Measurements from ENCODE around the gene CDC16. TPM values are rescaled to one million over a fixed set of nuclear protein-coding genes. Genes with fewer than 3 reads are reported as not detected.

Gene CDC16
- total and polyA plus RNA-seq, 7 experiments from 2014 or later, result 20.1 to 108 (median 78.3) TPM

DNA sequence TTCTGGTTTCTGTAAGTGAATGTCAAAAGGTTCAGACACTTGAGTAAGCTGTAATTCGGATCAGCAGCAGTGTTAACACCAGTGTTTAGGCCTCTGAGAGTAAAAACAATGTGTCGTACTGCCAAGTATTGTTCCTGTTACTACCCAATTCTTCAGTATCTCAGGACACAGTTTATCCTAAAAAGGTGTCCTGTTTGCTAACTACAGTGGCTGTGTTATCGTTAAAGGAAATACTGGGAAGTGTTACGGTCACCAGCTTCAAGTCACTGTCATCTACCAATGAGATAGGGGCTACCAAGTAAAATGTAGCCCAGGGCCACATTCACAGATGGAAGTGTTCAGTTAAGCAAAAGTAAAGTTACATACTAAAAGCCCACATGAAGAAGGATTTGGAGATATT is 44.4 kb downstream of the CDC16 start:
- Histone ChIP-seq H3K4me3 (ENCODE audit: low read length) (peak overlapping the region; percentile 22), H3K27me3 (ENCODE audit: control insufficient read depth in 2 of 2, insufficient read depth in 2 of 2, low read length in 2 of 2) (no peaks in the 10 kb centered on the region), H3K9me3 (ENCODE audit: control insufficient read depth in 2 of 3, low read length in 3 of 3) (no peaks in the 10 kb centered on the region), H3K27ac (ENCODE audit: low read depth, low read length) (peak overlapping the region; percentile 94), H3K4me1 (ENCODE audit: control insufficient read depth in 2 of 2, insufficient read depth in 2 of 2, low read length in 2 of 2) (peaks cover 29% of the 10 kb centered on the region in 2 donors), H3K36me3 (ENCODE audit: control insufficient read depth in 2 of 3, insufficient read depth in 3 of 3, low read length in 3 of 3) (peaks cover 0 to 14% (median 5%) of the 10 kb centered on the region in 3 experiments)
- H3K9me3 Mint-ChIP-seq, result no peaks in the 10 kb centered on the region
- H3K27ac Mint-ChIP-seq, result peak overlapping the region; percentile 93 to 99 (median 99)
- ChIA-PET CTCF (interaction anchor here (0.7 kb wide), 1 partner anchor 11 kb away, joined by 3 read pairs; no protein-coding TSS in a partner anchor), POLR2A (interaction anchor here (0.6 to 2.1 kb wide), 8 partner anchors 8 to 286 kb away, joined by 3 to 8 read pairs (median 5); partner anchors contain the start of gene CDC16)
- no peak for ATAC-seq
- no peaks in the 10 kb centered on the region for H3K27me3 Mint-ChIP-seq
- intact Hi-C loops (cut with micrococcal nuclease), result no loop called here
- DNase-seq, result no peak
- peaks cover 3 to 24% (median 12%) of the 10 kb centered on the region in 5 donors for H3K36me3 Mint-ChIP-seq
- H3K4me1 Mint-ChIP-seq, result peaks cover 31 to 41% (median 35%) of the 10 kb centered on the region in 7 donors
- H3K4me3 Mint-ChIP-seq, result peak overlapping the region in 9 of 10 donors; percentile 38 to 98 (median 93)

DNA sequence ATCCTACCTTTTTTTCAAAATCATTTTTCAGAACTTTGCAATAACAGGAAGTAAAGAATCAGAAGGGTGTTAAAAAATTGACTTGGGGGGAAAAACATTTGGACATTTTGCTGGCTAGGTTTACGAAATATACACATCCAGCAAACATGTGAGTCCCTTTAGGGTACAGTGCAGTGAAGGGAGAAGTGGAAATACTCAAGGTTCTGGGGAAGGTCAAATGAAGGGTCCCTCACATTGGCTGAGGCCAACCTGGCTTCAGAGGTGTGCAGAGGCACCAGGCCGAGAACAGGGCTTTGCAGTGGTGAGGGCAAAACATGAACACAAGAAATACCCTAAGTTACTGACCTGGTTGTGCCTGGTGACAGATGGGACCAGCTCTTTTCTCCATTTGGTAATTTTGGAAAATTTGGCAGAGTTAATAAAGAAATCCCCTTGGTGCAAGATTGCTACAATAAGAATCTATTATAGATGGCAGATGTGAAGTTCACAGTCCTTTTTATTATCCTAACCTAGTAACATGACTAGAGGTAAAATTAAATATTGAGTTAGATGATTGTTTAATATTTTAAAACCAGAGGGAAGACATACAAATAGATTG is 45.2 kb downstream of the CDC16 start:
- no peaks in the 10 kb centered on the region for H3K9me3 Mint-ChIP-seq
- H3K27ac ChIP-seq (ENCODE audit: low read depth, low read length), result peak overlapping the region; percentile 94
- peaks cover 29% of the 10 kb centered on the region in 2 donors for H3K4me1 ChIP-seq (ENCODE audit: control insufficient read depth in 2 of 2, insufficient read depth in 2 of 2, low read length in 2 of 2)
- peak overlapping the region; percentile 22 for H3K4me3 ChIP-seq (ENCODE audit: low read length)
- DNase-seq (peak in 2 of 9 donors; percentile 2 to 12), ATAC-seq (no peak)
- intact Hi-C loops (cut with micrococcal nuclease), result loop anchor here (1.0 to 2.0 kb wide), 2 partner anchors 45 kb away; partner anchors contain the start of gene CDC16 (in 1 of the 2)
- peaks cover 0 to 12% (median 3%) of the 10 kb centered on the region in 3 experiments for H3K36me3 ChIP-seq (ENCODE audit: control insufficient read depth in 2 of 3, insufficient read depth in 3 of 3, low read length in 3 of 3)
- H3K9me3 ChIP-seq (ENCODE audit: control insufficient read depth in 2 of 3, low read length in 3 of 3), result no peaks in the 10 kb centered on the region
- H3K27me3 ChIP-seq (ENCODE audit: control insufficient read depth in 2 of 2, insufficient read depth in 2 of 2, low read length in 2 of 2), result no peaks in the 10 kb centered on the region
- H3K4me1 Mint-ChIP-seq, result peaks cover 33 to 47% (median 37%) of the 10 kb centered on the region in 7 donors
- peak overlapping the region; percentile 93 to 99 (median 99) for H3K27ac Mint-ChIP-seq
- peak overlapping the region; percentile 68 to 98 (median 94) for H3K4me3 Mint-ChIP-seq
- POLR2A ChIA-PET, result interaction anchor here (0.6 to 2.1 kb wide), 15 partner anchors 8 to 149 kb away, joined by 3 to 8 read pairs (median 3); partner anchors contain the start of gene CDC16
- CTCF ChIA-PET, result interaction anchor here (0.7 to 1.1 kb wide), 2 partner anchors 12 to 34 kb away, joined by 3 read pairs; no protein-coding TSS in a partner anchor
- H3K27me3 Mint-ChIP-seq, result no peaks in the 10 kb centered on the region
- peaks cover 0 to 22% (median 11%) of the 10 kb centered on the region in 5 donors for H3K36me3 Mint-ChIP-seq

DNA sequence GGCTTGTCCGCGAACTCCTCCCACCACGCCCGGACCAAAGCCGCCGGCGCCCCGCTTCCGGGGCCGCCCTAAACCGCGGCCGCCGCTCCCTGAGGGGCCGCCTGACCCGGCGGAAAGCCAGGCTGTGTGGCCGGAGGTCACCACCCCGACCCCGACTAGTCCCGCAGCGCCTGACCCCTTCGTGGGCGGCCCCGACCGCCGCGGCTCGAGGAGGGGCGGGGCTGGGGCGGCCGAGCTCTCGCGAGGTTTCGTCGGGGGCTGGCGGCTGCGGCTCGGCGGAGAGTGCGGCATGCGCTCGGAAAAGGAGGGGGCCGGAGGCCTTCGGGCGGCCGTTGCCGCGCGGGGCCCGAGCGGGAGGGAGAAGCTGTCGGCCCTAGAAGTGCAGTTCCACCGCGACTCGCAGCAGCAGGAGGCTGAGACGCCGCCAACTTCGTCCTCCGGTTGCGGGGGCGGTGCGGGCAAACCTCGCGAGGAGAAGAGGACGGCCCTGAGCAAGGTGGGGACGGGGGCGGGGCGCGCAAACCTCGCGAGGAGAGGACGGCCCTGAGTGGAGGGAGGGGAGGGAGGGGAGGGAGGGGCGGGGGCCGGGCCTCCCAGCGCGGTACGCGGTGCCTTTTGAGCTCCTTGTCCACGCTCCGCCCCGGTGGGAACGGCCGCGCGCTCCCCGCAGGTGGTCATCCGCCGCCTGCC is 46.8 kb downstream of the CDC16 start, which contains the start of gene UPF3A:
Gene UPF3A (plus strand): TSS at position 251 of the 690 bp plus-strand sequence. CDS start 39 bp downstream, at position 290.
- ChIA-PET POLR2A (interaction anchor here (1.1 to 2.0 kb wide), 13 partner anchors 10 to 216 kb away, joined by 3 to 14 read pairs (median 4); partner anchors contain the start of gene CHAMP1), CTCF (no interaction called here)
- Mint-ChIP-seq H3K27me3 (no peaks in the 10 kb centered on the region), H3K4me1 (peaks cover 31 to 59% (median 45%) of the 10 kb centered on the region in 7 donors), H3K4me3 (peak within 1 kb of the TSS; percentile 82 to 98 (median 94)), H3K36me3 (peaks cover 1 to 16% (median 2%) of the 10 kb centered on the region in 5 donors), H3K9me3 (no peaks in the 10 kb centered on the region), H3K27ac (peak within 1 kb of the TSS; percentile 94 to 99 (median 99))
- peaks cover 0 to 15% (median 1%) of the 10 kb centered on the region in 3 experiments for H3K36me3 ChIP-seq (ENCODE audit: control insufficient read depth in 2 of 3, insufficient read depth in 3 of 3, low read length in 3 of 3)
- no peaks in the 10 kb centered on the region for H3K9me3 ChIP-seq (ENCODE audit: control insufficient read depth in 2 of 3, low read length in 3 of 3)
- peaks cover 29 to 34% of the 10 kb centered on the region in 2 donors for H3K4me1 ChIP-seq (ENCODE audit: control insufficient read depth in 2 of 2, insufficient read depth in 2 of 2, low read length in 2 of 2)
- no peaks in the 10 kb centered on the region for H3K27me3 ChIP-seq (ENCODE audit: control insufficient read depth in 2 of 2, insufficient read depth in 2 of 2, low read length in 2 of 2)
- H3K4me3 ChIP-seq (ENCODE audit: low read length), result peak within 1 kb of the TSS; percentile 77
- peak; percentile 83 to 96 (median 93) for DNase-seq
- intact Hi-C loops (cut with micrococcal nuclease), result loop anchor here (1.0 to 2.0 kb wide), 2 partner anchors 33 to 47 kb away; partner anchors contain the start of genes CHAMP1 (in 2 of the 2) and CDC16 (in 1 of the 2)
- peak within 1 kb of the TSS; percentile 94 for H3K27ac ChIP-seq (ENCODE audit: low read depth, low read length)
- ATAC-seq, result peak; percentile 92

DNA sequence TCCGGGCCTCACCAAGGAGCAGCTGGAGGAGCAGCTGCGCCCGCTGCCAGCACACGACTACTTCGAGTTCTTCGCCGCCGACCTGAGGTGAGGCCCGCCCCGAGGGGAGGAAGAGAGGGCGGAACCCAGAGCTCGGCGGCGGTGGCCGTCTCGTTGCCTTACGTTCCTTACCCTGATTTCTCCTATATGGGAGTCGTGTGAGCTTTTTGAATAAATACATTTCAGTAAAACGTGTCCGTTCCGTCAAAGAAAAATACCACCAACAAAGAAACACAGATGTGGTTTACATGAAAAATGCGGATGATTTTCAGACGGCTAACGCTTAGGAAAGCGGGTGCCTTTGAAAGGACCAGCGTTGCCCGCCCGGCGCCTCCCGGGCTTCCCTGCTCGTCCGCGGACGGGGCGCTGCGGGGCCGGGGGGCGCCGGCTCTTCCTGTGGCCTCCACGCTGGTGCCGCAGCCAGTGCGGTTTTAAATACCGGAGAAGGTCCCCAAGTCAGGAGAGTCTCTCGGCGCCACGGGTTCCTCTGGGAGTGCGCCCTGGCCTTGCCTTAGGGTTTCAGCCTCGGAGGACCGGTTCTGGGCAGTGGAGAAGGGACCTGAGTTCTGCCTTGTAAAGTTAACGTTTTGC is 47.5 kb downstream of the CDC16 start:
- Histone ChIP-seq H3K36me3 (ENCODE audit: control insufficient read depth in 2 of 3, insufficient read depth in 3 of 3, low read length in 3 of 3) (peaks cover 0 to 21% (median 8%) of the 10 kb centered on the region in 3 experiments), H3K27me3 (ENCODE audit: control insufficient read depth in 2 of 2, insufficient read depth in 2 of 2, low read length in 2 of 2) (no peaks in the 10 kb centered on the region), H3K4me3 (ENCODE audit: low read length) (peak overlapping the region; percentile 77), H3K4me1 (ENCODE audit: control insufficient read depth in 2 of 2, insufficient read depth in 2 of 2, low read length in 2 of 2) (peaks cover 29 to 34% of the 10 kb centered on the region in 2 donors), H3K27ac (ENCODE audit: low read depth, low read length) (peak overlapping the region; percentile 94), H3K9me3 (ENCODE audit: control insufficient read depth in 2 of 3, low read length in 3 of 3) (no peaks in the 10 kb centered on the region)
- H3K4me3 Mint-ChIP-seq, result peak overlapping the region; percentile 82 to 98 (median 92)
- POLR2A ChIA-PET, result interaction anchor here (1.1 to 2.0 kb wide), 11 partner anchors 9 to 216 kb away, joined by 3 to 14 read pairs (median 4); partner anchors contain the start of gene CHAMP1
- CTCF ChIA-PET, result no interaction called here
- intact Hi-C loops (cut with micrococcal nuclease), result no loop called here
- no peaks in the 10 kb centered on the region for H3K9me3 Mint-ChIP-seq
- peaks cover 31 to 63% (median 45%) of the 10 kb centered on the region in 7 donors for H3K4me1 Mint-ChIP-seq
- peak overlapping the region; percentile 85 to 99 (median 94) for H3K27ac Mint-ChIP-seq
- peak in 8 of 9 donors; percentile 11 to 89 (median 82) for DNase-seq
- H3K27me3 Mint-ChIP-seq, result no peaks in the 10 kb centered on the region
- ATAC-seq, result peak; percentile 76
- peaks cover 6 to 22% (median 8%) of the 10 kb centered on the region in 5 donors for H3K36me3 Mint-ChIP-seq

DNA sequence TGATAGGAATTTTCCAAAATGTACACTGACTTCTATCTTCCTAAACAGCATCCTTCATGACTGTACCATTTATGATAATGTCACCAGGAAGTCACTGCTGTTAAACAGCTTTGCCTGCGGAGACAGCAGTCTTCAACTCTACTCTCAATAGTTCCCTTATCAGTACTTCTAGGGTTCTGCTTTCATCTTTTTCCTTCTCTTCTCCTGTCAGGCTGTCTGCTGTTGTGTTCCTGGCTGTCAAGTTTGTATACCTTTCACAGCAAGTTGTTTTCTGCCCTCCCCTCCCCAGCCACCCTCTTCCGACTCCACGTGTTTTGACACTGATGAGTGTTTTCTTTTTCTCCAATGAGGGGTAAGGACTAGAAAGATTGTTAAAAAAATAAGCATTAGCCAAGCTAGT is 48.9 kb downstream of the CDC16 start:
- Mint-ChIP-seq H3K9me3 (no peaks in the 10 kb centered on the region), H3K36me3 (peaks cover 10 to 35% (median 12%) of the 10 kb centered on the region in 5 donors), H3K27ac (peak overlapping the region in 5 of 9 donors; percentile 9 to 32 (median 21)), H3K27me3 (no peaks in the 10 kb centered on the region), H3K4me3 (peak overlapping the region; percentile 45 to 98 (median 61)), H3K4me1 (peaks cover 36 to 68% (median 51%) of the 10 kb centered on the region in 7 donors)
- intact Hi-C loops (cut with micrococcal nuclease), result no loop called here
- Histone ChIP-seq H3K36me3 (ENCODE audit: control insufficient read depth in 2 of 3, insufficient read depth in 3 of 3, low read length in 3 of 3) (peaks cover 5 to 35% (median 9%) of the 10 kb centered on the region in 3 experiments), H3K27me3 (ENCODE audit: control insufficient read depth in 2 of 2, insufficient read depth in 2 of 2, low read length in 2 of 2) (no peaks in the 10 kb centered on the region), H3K4me1 (ENCODE audit: control insufficient read depth in 2 of 2, insufficient read depth in 2 of 2, low read length in 2 of 2) (peaks cover 29 to 30% of the 10 kb centered on the region in 2 donors), H3K27ac (ENCODE audit: low read depth, low read length) (no peak overlapping the region), H3K4me3 (ENCODE audit: low read length) (no peak overlapping the region), H3K9me3 (ENCODE audit: control insufficient read depth in 2 of 3, low read length in 3 of 3) (no peaks in the 10 kb centered on the region)
- POLR2A ChIA-PET, result no interaction called here
- DNase-seq (no peak), ATAC-seq (no peak)
- CTCF ChIA-PET, result no interaction called here

DNA sequence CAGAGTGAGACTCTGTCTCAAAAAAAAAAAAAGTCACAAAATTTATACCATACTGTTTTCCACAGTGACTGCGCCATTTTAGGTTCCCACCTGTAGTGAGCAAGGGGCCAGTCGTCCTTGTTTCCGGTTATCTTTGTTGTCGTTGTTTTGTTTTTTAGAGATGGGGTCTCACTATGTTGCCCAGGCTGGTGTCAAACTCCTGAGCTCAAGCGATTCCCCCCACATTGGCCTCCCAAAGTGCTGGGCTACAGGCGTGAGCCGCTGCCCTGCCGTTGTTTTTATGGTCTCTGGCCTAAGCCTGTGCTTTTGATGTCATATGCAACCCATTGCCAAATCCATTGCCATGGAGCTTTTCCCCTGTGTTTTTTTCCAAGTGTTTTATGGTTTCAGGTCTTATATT is 50.0 kb downstream of the CDC16 start:
- Mint-ChIP-seq H3K27me3 (no peaks in the 10 kb centered on the region), H3K4me3 (peak overlapping the region in 7 of 10 donors; percentile 2 to 55 (median 38)), H3K9me3 (no peaks in the 10 kb centered on the region), H3K27ac (peak overlapping the region in 1 of 9 donors; percentile 71), H3K4me1 (peaks cover 35 to 60% (median 50%) of the 10 kb centered on the region in 7 donors), H3K36me3 (peaks cover 10 to 40% (median 16%) of the 10 kb centered on the region in 5 donors)
- DNase-seq (no peak), ATAC-seq (no peak)
- Histone ChIP-seq H3K9me3 (ENCODE audit: control insufficient read depth in 2 of 3, low read length in 3 of 3) (no peaks in the 10 kb centered on the region), H3K4me3 (ENCODE audit: low read length) (no peak overlapping the region), H3K27me3 (ENCODE audit: control insufficient read depth in 2 of 2, insufficient read depth in 2 of 2, low read length in 2 of 2) (no peaks in the 10 kb centered on the region), H3K36me3 (ENCODE audit: control insufficient read depth in 2 of 3, insufficient read depth in 3 of 3, low read length in 3 of 3) (peaks cover 5 to 43% (median 9%) of the 10 kb centered on the region in 3 experiments), H3K27ac (ENCODE audit: low read depth, low read length) (no peak overlapping the region), H3K4me1 (ENCODE audit: control insufficient read depth in 2 of 2, insufficient read depth in 2 of 2, low read length in 2 of 2) (peaks cover 21% of the 10 kb centered on the region in 2 donors)
- ChIA-PET CTCF (no interaction called here), POLR2A (no interaction called here)
- intact Hi-C loops (cut with micrococcal nuclease), result no loop called here
